ENCODE measurements around the gene TRABD.

Gene TRABD

GRCh38 chr22:50220603-50221409, 35.1 kb downstream of the TRABD start:
- FAIRE-seq: no peak

GRCh38 chr22:50221410-50222300, 35.9 kb downstream of the TRABD start:
- FAIRE-seq: no peak

GRCh38 chr22:50222508-50222907, 36.8 kb downstream of the TRABD start:
- no peak for FAIRE-seq

GRCh38 chr22:50224071-50224470, 38.4 kb downstream of the TRABD start:
- no peak for FAIRE-seq

GRCh38 chr22:50225200-50225969, 39.7 kb downstream of the TRABD start:
- FAIRE-seq: no peak

GRCh38 chr22:50226063-50226874, 40.6 kb downstream of the TRABD start:
- no peak for FAIRE-seq

- no peak for FAIRE-seq
Observed at GRCh38 chr22:50226875-50227165, 41.1 kb downstream of the TRABD start.

- FAIRE-seq: no peak
Observed at GRCh38 chr22:50227579-50228215, 42.0 kb downstream of the TRABD start.

- FAIRE-seq: no peak
Observed at GRCh38 chr22:50228366-50228765, 42.7 kb downstream of the TRABD start.

- no peak for FAIRE-seq
Observed at GRCh38 chr22:50229370-50229769, 43.7 kb downstream of the TRABD start.

GRCh38 chr22:50232481-50233151, 46.9 kb downstream of the TRABD start:
- FAIRE-seq: no peak

GRCh38 chr22:50233223-50233622, 47.5 kb downstream of the TRABD start:
- FAIRE-seq: no peak

- no peak for FAIRE-seq
Observed at GRCh38 chr22:50236731-50237409, 51.2 kb downstream of the TRABD start.

GRCh38 chr22:50238755-50239154, 53.0 kb downstream of the TRABD start:
- no peak for FAIRE-seq

- no peak for FAIRE-seq
Observed at GRCh38 chr22:50242406-50242949, 56.8 kb downstream of the TRABD start.

- FAIRE-seq: no peak
Observed at GRCh38 chr22:50243685-50244419, 58.1 kb downstream of the TRABD start.

- FAIRE-seq: no peak
Observed at GRCh38 chr22:50244420-50245213, 58.9 kb downstream of the TRABD start, which contains the start of gene TUBGCP6. Gene TUBGCP6, minus strand, starts transcription at chr22:50245023. Its CDS starts 564 bp downstream, at chr22:50244459.

GRCh38 chr22:50245214-50246072, 59.7 kb downstream of the TRABD start:
- no peak for FAIRE-seq

All from A204.1 (cell line).